GDM1 (cell line): ENCODE results near the gene LRRK1.

Experiments used
- DNase-seq: peaks from one replicate; lab custom pipeline; 2025; lab: John Stamatoyannopoulos, UW

LRRK1 gene

DNA sequence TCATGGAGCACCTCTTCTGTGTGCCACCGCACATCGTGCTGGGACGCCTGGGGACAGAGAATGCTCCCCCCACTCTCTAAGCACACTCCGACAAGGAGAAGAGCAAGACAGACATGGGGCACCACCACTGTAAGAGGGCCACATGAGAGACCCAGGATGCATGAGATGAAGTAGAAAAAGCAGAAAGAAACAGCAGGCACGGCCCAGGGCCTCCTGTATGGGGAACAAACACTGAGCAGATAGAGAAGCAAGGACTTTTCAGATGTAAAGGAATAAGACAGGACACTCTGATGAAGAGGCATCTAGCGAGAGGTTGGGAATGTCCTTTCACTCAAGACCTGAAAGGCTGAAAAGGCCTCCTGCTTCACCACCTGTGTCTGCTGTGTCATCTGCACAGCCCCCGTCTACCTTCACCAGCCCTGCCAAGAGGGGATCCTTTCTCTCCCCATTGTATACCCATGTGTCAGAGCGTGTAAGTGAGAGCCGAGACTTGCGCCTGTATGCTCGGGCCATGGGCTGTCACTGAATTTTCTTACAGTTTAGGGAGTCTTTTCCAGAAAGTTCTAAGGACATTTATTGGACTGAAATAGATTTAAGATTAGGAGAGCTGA, 125.6 kb downstream of the LRRK1 start:
- DNase-seq: no peak

DNA sequence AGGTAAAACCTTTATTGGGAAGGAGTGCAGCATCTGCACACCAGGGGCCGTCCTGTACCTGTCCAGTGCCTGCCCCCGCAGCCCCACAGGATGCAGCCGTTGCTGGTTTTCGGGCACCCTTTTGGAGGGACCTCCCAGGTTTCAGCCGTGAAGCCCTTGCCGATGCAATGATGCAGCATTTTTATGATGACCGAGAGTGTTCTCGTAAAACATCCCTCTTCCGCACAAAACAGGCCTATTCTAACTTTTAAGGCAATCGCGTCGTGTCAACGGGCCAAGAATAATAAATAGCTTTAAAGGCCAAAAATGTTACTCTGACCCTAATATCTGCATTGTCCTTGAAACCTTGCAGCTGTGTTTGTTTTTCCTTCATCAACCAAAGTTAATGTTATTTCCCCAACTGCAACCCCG, 126.1 kb downstream of the LRRK1 start:
- no peak for DNase-seq

DNA sequence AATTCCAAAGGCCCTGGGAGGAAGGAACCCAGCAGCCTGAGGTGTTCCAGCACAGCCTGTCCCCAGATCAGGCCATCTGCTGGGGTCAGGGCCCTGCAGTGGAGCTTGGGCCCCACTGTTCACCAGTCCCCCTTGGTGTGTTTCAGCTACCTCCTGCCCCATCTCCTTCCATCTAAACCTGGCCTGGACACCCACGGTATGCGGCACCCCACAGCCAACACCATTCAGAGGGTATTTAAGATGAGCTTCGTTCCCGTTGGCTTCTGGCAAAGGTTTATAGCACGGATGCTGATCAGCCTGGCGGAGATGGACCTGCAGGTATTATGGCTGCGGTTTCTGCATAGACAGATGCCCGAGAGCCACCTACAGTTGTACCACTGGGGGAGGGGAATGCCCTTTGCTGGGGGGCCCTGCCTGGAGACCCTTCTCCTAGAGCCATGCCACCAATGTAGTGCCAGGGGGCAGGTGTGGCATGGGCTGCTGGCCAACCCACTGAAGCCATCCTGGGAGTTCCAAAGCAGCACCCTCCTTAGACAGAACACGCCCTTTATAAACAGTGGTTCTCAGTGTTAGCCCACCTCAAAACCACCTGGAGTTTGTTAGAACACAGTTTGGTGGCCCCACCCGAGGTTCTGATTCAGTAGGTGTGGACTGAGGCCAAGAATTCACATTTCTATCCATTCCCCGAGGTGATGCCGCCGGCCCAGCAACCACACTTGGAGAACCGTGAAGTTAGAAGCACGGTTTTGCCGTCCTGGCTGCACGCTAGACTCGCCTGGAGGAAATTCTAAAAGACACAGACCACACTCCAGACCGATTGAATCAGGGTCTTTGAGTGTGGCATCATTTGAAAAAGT, 126.9 kb downstream of the LRRK1 start:
- no peak for DNase-seq

DNA sequence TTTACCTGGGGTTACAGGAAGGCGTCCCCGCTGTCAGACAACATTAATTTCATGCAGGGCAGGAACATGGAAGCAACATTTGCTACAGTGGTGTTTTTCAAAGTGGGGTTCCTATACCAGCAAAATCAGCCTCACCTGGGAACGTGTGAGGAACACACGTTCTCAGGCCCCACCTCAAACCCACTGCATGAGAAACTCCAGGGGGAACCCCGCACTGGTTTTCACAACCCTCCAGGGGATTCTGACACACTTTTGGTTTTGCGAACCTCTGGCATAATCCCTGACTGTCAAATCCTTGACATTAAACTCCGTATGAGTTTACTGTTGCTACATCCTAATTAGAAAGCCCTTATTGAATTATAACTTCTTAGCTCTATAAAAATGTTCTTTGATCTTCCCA, 127.7 kb downstream of the LRRK1 start:
- DNase-seq: no peak

DNA sequence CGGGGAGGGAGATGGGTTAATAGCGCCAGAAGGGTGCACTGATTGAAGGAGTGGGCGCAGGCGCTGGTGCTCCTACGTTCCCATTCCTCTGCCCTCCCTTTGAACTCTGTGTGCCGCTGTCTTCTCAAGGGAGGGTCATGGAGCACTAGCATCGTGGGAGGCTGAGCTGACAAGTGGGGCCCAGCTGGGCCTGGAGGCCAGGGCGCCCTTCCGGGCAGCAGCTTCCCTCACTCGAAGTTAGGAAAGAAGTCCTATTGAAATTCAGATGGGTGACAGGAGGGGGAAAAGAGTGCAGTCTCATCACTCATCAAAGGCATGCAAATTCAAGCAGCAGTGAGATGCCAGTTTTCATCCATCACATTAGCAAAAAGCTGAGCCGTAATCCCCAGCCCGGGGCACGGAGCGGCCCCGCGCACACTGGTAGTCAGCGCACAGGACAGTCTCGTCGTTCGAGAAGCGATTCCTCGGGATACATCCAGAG, 128.2 kb downstream of the LRRK1 start:
- no peak for DNase-seq

DNA sequence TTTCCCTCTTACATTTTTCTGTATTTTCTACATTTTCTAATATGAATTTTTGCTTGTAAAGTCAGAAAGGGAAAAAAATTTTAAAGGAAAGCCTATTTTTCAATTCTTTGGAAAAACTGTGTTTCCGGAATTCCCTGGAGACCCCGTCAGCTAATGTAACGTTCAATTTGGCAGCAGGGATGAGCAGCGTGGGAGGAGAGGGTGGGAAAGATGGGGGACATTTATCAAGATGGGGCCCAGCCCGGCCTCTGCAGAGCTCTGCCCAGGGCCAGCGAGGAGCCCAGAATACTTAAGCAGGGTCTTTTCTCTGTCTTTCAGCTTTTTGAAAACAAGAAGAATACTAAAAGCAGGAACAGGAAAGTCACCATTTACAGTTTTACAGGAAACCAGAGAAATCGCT, 129.0 kb downstream of the LRRK1 start:
- DNase-seq: no peak

DNA sequence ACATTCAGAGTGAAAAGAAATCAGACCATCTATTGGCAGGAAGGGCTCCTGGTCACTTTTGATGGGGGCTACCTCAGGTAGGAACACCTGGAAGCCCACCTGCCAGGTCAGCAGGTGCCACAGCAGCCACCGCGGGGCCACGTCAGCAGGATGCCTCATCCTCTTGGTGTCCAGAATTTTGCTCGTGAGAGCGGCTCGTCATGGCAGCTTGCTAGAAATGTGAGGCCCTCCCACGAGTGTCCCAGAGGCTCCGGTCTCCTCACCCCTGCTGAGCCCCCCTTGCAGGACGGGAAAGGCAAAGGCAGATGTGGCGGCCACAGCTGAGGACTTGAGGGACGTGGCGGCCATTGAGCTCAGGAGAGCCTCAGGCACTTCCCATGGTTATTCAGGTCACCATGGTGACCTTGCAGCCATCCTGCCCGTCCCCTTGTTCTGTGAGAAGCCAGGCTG, 129.4 kb downstream of the LRRK1 start:
- no peak for DNase-seq

DNA sequence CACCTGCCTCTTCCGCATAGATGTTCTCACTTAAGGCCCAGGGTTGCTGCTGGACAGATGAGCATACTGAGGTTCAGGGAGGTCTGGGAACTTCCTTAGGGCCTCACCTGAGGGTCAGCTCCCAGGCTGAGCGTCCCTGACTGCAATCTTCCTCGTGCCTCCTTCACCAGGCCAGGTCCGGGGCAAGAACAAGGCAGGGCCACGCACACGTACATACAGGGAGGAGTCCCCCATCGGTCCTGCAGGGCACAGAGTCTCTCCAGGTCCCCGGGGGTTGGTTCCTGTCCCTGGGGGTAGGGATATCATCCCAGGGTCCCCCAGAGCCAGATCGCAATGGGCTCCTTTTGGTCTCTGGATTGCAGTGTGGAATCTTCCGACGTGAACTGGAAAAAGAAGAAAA, 130.1 kb downstream of the LRRK1 start:
- no peak for DNase-seq

DNA sequence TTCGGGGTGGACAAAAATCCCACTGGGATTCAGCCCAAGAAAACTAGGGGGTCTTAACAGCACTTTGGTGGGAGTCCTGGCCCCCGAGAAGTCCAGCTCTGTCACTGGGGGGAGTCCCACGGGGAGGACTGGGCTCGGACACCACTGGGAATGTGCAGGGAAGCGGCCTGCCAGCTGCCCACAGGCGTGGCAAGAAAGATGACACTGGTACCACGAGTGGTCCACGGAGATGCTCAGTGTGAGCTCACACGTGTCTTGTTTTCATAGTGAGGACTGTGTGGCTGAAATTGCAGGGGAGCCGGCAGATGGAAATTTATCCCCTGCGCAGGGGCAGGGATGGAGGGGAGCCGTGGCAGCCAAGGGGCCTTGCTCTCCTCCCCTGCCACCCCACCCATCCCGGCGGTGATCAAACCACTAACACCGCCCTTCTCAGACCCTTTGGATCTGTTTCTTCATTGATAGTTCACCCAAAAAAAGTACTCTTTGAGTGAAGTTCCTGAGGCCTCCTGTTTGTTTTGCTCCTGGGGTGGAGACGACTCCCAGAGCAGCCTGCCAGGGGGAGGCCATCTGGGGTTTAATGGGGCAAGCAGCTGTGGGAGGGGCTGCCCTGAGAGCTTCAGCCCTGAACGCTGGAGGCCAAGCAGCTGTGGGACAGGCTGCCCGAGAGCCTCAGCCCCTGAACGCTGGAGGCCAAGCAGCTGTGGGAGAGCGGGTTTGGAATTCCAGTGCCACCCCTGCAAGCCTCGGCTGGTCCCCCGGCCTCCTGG, 130.9 kb downstream of the LRRK1 start:
- no peak for DNase-seq

DNA sequence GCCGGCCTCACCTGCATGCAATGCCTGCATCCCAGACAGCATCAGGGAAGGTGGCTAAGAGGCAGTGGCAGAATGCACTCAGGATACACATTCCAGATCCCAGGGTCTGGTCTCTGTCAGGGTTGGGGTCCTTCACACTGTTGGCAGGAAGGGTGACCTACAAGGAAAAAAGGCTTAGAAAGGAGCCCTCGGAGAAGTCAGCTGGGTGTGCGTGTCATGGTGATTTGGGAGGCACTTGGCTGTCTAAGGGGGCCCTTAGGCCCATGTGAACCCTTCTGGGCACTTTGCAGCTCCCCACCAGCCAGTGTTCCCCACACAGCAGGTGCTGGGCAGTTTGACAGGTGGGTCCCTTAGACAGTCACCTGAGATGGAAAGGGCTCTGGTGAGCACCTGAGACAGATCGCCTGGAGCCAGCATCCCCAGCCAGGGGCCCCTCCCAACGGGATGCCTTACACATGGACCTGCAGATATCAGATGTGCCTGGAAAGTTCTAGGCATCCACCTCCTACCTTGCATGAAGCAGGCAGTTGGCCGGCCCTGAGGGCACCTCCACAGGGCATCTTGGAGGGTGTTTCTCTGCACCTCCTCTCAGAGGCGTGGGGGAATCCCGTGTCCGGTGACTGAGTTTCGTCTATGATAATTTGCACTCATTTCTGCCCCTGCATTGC, 131.6 kb downstream of the LRRK1 start:
- no peak for DNase-seq

DNA sequence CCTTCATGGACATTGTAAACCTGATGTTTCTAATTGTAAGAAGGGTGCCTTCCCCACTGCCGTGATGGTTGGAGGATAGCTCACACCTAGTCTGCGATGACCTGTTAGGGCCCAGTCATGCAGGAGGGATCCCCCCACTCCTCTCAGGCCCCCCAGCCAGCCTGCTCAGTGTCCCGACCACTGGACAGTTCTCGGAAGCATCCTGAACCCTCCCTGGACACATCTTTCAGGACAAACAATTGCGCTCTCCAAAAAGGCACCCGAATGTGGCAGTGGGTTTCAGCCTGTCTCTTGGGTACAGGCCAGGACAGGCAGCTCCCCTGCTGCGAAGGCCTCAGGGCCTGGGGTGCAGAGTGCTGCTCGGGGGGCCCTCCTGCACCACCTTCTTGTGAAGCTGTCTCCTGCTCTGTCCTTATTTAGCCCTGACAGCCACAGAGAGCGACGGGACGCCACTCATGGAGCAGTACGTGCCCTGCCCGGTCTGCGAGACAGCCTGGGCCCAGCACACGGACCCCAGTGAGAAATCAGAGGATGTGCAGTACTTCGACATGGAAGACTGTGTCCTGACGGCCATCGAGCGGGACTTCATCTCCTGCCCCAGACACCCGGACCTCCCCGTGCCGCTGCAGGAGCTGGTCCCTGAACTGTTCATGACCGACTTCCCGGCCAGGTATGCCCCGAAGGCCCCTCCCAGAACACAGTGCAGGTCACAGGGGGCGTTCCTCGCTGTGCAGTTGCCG, 132.3 kb downstream of the LRRK1 start:
- DNase-seq: no peak

DNA sequence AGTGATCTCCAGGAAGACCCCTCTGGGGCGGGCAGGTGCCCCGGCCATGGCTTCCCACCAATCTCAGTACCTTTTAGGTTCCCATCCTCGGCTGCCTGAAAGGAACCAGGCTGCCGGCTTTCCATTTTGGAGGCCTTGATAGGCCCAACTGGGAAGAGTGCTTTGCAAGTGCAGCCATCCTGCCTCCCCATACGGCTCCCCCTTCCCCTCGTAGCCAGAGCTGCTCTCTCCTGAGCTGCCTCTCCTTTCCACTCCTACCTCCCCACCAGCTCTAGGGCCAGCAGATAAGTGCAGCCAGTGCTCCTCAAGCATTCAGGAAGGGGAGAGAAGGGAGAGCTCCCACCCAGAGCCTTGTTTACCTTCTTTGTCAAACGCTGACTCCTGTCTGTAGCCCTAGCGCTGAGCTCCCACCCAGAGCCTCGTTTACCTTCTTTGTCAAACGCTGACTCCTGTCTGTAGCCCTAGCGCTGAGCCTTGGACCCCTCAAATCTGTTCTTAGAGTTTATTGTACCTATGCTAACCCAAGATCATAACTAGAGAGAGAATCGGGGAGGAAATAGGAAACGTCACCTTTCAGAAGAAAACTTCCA, 133.0 kb downstream of the LRRK1 start:
- no peak for DNase-seq

DNA sequence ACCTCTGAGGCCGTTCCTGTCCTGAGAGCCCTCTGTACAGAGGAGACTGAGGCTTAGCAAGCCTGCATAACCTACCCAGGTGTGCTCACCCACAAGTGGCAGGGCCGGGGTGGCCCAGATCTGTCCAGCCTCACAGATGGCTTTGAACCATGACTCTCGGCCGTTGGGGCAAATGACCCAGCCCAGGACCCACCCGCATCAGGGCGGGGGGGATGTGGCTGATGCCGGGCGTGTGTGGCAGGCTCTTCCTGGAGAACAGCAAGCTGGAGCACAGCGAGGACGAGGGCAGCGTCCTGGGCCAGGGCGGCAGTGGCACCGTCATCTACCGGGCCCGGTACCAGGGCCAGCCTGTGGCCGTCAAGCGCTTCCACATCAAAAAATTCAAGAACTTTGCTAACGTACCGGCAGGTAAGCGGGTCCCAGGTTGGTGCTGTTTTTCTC, 133.5 kb downstream of the LRRK1 start:
- no peak for DNase-seq

DNA sequence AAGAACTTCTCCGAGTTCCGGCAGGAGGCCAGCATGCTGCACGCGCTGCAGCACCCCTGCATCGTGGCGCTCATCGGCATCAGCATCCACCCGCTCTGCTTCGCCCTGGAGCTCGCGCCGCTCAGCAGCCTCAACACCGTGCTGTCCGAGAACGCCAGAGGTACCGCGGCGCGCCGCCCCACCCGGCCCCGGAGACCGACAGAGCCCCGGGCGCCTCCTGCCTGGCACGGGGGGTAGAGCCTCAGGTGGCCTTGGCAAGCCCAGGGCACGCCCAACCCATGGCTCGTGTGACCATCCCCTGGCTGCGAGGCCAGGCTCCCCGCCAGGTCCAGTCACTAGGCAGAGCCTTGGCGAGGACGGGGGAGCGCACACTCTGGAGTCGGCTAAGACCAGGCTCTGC, 134.1 kb downstream of the LRRK1 start:
- no peak for DNase-seq

DNA sequence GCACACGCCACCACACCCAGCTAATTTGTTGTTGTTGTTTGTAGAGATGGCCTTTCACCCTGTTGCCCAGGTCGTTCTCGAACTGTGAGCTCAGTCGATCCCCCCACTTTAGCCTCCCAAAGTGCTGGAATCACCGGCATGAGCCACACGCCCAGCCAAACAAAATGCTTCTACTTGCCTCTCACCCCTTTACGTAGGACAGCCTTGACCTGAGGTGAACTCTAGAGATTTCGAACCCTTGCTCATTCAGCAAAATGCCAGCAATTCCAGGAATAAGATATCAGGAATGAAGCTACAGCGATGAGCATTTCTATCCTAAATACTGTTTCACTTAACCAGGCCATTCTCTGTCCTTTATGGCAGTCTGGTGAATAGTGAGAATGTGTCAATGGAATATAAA, 135.0 kb downstream of the LRRK1 start:
- no peak for DNase-seq

DNA sequence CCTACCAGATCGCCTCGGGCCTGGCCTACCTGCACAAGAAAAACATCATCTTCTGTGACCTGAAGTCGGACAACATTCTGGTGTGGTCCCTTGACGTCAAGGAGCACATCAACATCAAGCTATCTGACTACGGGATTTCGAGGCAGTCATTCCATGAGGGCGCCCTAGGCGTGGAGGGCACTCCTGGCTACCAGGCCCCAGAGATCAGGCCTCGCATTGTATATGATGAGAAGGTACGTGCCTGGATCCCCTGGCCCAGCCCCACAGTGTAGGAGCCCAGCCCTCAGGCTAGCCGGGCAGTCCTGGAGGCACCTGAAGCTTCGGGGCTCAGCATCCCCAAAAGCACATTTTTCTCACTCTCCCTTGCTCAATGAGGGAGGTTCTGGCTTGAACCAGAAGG, 135.8 kb downstream of the LRRK1 start:
- DNase-seq: no peak

DNA sequence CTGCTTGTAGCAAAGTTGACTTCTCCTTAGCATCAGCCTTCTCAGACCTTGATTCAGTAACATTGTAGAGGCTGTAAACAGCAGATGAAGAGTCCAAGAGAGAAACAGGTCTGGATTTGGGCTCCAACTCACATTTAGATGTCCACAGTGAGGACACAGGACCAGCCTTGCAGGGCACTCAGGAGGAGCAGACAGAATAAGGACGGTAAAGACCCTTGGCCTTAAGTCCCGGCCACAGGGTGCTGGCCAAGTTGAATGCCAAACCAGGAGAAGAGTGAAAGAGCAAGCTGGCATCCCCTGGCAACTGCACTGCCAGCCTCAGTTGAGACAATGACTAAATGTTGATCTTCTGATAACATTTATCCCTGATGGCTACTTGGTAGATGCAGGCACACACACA, 136.3 kb downstream of the LRRK1 start:
- DNase-seq: no peak

DNA sequence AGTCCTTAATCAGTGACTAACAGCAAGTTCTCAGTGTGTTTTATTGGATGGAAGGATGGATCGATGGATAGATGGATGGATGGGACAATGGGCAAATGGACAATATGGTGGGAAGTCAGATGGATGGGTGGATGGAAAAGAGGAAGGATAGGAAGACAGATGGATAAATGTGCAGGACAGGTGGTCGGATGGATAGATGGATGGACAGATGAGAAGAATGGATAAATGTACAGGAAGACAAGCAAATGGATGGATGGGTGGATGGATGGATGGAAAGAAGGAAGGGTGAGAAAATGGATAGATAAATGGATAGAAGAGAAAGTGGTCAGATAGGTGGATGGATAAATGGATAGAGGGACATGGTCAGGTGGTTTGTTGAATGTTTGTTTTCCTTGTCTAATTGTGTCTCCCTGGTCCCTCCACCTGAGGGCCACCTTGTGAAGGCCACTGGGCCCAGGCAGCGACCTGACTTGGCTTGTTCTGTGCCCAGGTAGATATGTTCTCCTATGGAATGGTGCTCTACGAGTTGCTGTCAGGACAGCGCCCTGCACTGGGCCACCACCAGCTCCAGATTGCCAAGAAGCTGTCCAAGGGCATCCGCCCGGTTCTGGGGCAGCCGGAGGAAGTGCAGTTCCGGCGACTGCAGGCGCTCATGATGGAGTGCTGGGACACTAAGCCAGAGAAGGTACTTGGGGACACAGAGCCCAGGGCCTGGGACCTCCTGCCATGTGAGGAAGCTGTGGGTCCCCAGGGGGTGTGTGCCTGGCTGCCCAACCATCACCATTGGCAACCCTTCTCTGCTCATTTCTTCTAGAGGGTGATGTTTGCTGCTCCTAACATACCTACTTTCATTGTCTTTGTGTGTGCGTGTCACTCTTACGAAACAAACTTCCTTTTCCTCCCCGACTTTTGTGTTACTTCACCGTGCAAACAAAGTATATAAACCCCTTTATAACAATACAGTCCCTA, 137.5 kb downstream of the LRRK1 start:
- DNase-seq: no peak

DNA sequence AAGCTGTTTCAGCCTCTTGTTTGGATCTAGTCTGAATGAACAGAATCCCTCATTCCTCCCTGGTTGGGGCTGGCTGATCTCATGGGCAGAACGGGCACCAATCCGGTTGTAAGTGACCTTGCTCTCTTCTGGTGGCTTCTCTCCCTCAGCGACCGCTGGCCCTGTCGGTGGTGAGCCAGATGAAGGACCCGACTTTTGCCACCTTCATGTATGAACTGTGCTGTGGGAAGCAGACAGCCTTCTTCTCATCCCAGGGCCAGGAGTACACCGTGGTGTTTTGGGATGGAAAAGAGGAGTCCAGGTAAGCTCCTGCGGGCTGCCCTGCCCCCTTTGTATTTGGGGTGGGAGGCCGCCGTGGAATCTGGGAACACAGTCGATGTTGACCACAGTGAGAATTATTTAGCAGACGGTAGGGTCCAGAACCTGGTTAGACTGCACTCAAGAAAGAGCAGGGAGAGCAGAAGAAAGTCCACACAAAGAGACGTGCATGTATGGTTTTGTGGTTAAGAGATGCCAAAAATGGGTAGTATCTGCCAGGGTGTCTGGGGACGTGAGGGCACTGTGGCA, 138.8 kb downstream of the LRRK1 start:
- no peak for DNase-seq

DNA sequence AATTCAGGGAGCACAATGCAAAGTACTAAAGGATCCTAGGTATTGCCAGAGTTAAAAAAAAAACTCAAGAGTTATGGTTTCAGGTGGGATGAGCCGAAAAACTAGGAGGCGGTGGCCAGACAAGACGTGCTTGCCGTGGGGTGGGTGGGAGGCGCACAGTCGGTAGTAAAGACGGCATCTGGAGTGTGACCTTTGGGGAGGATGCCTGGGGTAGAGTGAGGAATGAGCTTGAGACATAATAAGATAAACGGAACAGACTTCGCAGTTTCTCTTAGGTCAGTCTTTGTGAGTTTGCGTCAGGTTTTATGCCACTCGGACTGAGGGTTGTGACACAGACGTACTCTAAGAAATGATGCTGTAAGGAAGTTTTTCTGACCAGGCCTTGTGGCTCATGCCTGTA, 139.6 kb downstream of the LRRK1 start:
- DNase-seq: no peak
